Lower leg skin (tissue), 4 donors: ENCODE measurements around the gene ELFN2. TPM values are rescaled to one million over a fixed set of nuclear protein-coding genes. Genes with fewer than 3 reads are reported as not detected.

ENCODE experiments used
- DNase-seq, 2 donors: peaks; one replicate each; pipeline ENCODE4 v3.0.0-alpha.2; 2019; ENCODE audit warnings: low spot score in 2 of 2
- H3K4me3 ChIP-seq: fragments of 200-600 bp; sonication (generic); 2 replicates; pipeline ENCODE4 v1.5.1; 2017; ENCODE audit warnings: mild to moderate bottlenecking, low read depth; ENCODE audit not compliant: poor library complexity, severe bottlenecking
- CTCF ChIP-seq, 3 donors: fragments of 450-650 bp; IDR thresholded peaks; one replicate each; pipeline ENCODE4 v1.5.1; 2016; ENCODE audit warnings: antibody characterized with exemption in 3 of 3, mild to moderate bottlenecking in 3 of 3, moderate library complexity in 2 of 3
- POLR2A ChIP-seq, 2 donors: fragments of 450-650 bp; IDR thresholded peaks; one replicate each; pipeline ENCODE4 v1.6.1; 2016 to 2017; ENCODE audit warnings: antibody characterized with exemption in 2 of 2, mild to moderate bottlenecking in 1 of 2, moderate library complexity in 1 of 2
- WGBS, 2 donors: methylation state at CpG; one replicate each; pipeline ENCODE4 v1.1.5; 2018; 5-methylcytosine and 5-hydroxymethylcytosine counted together
- intact Hi-C: fragments of 100-400 bp; cut with DNase I; formaldehyde crosslinking; loops from one replicate; pipeline ENCODE4 v1.15.0; 2023; ENCODE audit warnings: low total_unique reads
- total RNA-seq, 4 donors: library from RNA; depleted of rRNA; stranded (reverse); fragments of >200 nt; gene quantifications; one replicate each; pipeline ENCODE4 v1.1.0, GENCODE V29; 2016

Gene ELFN2
- total RNA-seq, 4 donors from 2014 or later: 0.26 to 1.5 (median 0.82) TPM

- WGBS, 2 donors: 89 to 93% methylated on average over 3 to 7 of the region's 8 CpGs
- intact Hi-C loops: no loop called here
- DNase-seq: no peak
Observed at GRCh38 chr22:37366601-37367000, 60.7 kb downstream of the ELFN2 start.

DNA sequence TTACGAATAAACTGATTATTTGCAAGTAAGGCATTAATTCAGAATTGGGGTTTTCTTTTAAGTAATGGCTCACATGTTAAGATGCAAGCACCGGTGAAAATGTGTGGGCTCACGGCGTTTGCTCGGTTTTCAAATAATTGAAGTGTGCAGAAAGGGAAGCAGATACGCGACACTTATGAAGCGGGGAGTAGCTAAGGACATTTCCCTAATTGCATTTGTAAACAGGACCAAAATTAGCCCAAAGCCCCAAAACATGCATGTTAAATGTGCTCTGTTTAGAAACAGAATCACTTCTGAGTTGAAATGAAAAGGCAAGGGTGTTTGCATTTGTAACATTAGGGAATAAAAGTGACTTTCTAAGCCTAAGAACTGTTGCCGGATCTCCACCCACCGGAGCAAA, 61.3 kb downstream of the ELFN2 start:
- intact Hi-C loops: no loop called here
- no peak for DNase-seq
- no peak for TF ChIP-seq POLR2A (IDR thresholded peaks at IDR 0.05)
- TF ChIP-seq CTCF (IDR thresholded peaks at IDR 0.05): no peak
- WGBS, 2 donors: 82 to 86% methylated on average over 10 of the region's 10 CpGs
- no peak overlapping the region for H3K4me3 ChIP-seq

More at GRCh38 chr22:37366601-37367000, 60.7 kb downstream of the ELFN2 start:
- TF ChIP-seq POLR2A (IDR thresholded peaks at IDR 0.05) (no peak), CTCF (IDR thresholded peaks at IDR 0.05) (no peak)
- no peak overlapping the region for H3K4me3 ChIP-seq

DNA sequence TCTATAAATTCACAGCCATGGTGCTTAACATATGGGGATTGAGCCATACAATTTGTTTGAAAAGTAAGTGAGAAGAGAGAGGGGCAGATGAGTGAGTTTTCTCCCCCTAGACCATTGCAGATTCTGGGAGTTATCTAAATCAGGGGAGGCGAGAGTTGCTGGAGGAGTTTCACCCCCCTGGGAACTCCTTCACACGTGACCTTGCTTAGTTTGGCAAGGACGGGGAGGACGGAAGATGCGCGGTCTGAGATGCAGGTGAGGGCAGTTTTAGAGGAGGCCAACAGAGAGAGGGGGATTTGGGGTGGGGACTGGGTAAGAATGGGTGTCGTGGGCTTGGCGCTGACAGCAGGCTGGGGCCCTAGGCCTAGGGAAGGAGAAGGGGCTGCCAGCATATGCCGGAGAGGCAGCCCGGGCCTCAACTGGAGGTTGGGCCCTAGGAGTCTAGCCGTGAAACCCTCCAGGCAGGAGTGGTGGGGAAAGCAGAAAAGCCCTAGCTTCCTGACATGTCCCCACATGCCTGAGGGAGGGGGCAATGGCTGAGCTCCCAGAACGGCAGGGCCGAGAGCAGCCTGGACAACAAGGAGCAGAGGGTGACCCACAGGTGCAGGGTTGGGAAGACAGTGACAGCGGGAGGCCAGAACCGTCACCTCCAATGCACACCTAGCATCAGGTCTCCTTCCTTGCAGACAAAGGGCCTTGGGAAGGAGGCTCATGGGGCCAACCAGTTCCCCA, 63.9 kb downstream of the ELFN2 start:
- DNase-seq: no peak
- 57 to 72% methylated on average over 15 of the region's 15 CpGs for WGBS, 2 donors
- H3K4me3 ChIP-seq: no peak overlapping the region
- intact Hi-C loops: no loop called here
- TF ChIP-seq CTCF (IDR thresholded peaks at IDR 0.05) (no peak), POLR2A (IDR thresholded peaks at IDR 0.05) (no peak)

GRCh38 chr22:37362621-37363020, 64.7 kb downstream of the ELFN2 start:
- WGBS, 2 donors: 44 to 58% methylated on average over 3 of the region's 3 CpGs
- intact Hi-C loops: no loop called here
- no peak for TF ChIP-seq CTCF (IDR thresholded peaks at IDR 0.05)
- DNase-seq: no peak
- H3K4me3 ChIP-seq: no peak overlapping the region

DNA sequence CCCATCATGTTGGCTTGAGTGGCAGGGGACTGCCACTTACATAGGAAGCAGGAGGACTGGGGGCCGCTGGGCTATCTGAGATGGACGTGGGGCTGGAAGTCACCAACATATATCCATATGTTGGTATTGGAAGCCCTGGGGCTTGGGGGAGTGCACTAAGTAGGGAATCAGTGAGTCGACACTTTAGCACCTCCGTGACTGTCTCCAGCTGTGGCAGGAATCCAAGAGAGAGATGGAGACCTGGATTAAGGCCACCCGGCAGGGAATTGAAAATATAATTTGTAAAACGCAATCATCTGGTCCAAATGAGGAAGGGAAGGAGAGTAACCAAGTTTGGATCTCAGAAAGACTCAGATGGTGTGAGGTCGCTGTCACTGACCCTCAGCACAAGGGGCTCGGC, 68.4 kb downstream of the ELFN2 start:
- no peak overlapping the region for H3K4me3 ChIP-seq
- 54 to 62% methylated on average over 8 of the region's 8 CpGs for WGBS, 2 donors

More for the DNA sequence above, 68.4 kb downstream of the ELFN2 start:
- TF ChIP-seq CTCF (IDR thresholded peaks at IDR 0.05) (no peak), POLR2A (IDR thresholded peaks at IDR 0.05) (no peak)
- DNase-seq: no peak
- intact Hi-C loops: no loop called here
